ENCODE data around the gene TCF12.

The TCF12 gene

DNA sequence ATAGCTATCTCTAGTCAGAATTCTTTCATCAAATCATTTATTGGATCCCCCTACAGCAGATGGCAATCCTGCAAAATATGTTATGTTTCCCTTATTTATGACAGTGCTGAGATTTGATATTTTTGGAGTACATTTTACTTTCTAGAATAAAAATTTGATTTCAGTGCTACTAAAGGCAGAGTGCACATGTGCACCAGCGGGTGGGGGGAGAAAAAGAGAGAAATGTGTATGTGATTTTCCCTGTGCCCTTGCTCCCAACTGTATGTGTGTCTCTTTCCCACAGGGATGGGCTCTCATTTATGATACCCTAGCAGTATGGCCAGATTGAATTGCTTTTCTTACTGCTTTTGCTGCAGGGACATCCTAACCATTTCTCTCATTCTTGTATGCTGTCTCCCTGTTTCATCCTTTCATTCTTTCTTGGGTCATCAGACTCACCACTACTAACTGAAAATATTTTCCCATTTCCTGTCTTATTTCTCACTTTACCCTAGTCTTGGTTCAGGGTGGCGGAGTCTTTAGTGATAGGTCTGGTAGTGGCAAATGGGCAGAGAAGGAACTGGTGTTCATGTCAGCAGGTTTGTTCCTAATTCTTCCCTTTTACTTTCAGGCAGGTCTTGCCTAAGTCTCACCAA lies 140.7 kb downstream of the TCF12 start:
- Histone ChIP-seq H3K9me2 (ENCODE audit: low read depth, low read length) (no peaks in the 10 kb centered on the region), H3K27ac (ENCODE audit: low read depth, low read length, poor library complexity, severe bottlenecking) (no peak overlapping the region), H2AFZ (ENCODE audit: low read length) (no peak overlapping the region), H3K79me2 (ENCODE audit: insufficient read depth, low read length) (peaks cover 76% of the 10 kb centered on the region), H3K4me1 (ENCODE audit: insufficient read depth, low read length, severe bottlenecking) (no peaks in the 10 kb centered on the region), H3F3A (ENCODE audit: insufficient read depth, low read length) (no peaks in the 10 kb centered on the region), H3K9ac (ENCODE audit: low read length) (no peak overlapping the region), H3K27me3 (ENCODE audit: insufficient read depth, low read length) (no peaks in the 10 kb centered on the region), H3K36me3 (ENCODE audit: insufficient read depth, low read length) (peaks cover 14% of the 10 kb centered on the region), H4K20me1 (ENCODE audit: insufficient read depth, low read length) (no peaks in the 10 kb centered on the region), H3K9me3 (ENCODE audit: low read length) (no peaks in the 10 kb centered on the region), H3K4me3 (ENCODE audit: low read depth, low read length, poor library complexity, severe bottlenecking) (no peak overlapping the region), H3K4me2 (ENCODE audit: low read length) (no peak overlapping the region)
- no peak for TF ChIP-seq EZH2 (IDR thresholded peaks at IDR 0.05; ENCODE audit: borderline replicate concordance, low read length)
- TF ChIP-seq, protein P1, sequence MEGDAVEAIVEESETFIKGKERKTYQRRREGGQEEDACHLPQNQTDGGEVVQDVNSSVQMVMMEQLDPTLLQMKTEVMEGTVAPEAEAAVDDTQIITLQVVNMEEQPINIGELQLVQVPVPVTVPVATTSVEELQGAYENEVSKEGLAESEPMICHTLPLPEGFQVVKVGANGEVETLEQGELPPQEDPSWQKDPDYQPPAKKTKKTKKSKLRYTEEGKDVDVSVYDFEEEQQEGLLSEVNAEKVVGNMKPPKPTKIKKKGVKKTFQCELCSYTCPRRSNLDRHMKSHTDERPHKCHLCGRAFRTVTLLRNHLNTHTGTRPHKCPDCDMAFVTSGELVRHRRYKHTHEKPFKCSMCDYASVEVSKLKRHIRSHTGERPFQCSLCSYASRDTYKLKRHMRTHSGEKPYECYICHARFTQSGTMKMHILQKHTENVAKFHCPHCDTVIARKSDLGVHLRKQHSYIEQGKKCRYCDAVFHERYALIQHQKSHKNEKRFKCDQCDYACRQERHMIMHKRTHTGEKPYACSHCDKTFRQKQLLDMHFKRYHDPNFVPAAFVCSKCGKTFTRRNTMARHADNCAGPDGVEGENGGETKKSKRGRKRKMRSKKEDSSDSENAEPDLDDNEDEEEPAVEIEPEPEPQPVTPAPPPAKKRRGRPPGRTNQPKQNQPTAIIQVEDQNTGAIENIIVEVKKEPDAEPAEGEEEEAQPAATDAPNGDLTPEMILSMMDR (IDR thresholded peaks at IDR 0.05; ENCODE audit: low read length), result no peak

DNA sequence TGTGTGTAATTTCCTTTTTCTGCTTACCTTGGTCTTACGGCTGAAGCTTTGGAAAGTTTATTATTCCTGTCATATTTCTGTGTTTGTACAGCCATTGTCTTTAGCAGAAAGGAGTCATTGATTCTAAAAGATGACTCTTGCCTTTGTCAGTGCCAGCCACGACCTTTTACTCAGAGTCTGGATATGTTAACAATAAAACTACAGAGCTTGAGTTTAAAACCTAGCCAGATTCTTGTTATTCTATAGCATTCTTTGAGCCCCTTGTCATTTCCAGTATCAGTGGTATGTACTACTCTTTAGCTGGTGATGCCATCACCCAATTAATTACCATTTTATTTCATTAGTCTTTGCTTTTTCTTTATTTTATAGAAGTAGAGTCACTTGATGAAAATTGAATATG lies 142.4 kb downstream of the TCF12 start:
- H3K4me3 ChIP-seq (ENCODE audit: low read depth, low read length, poor library complexity, severe bottlenecking), result no peak overlapping the region
- H3K4me1 ChIP-seq (ENCODE audit: insufficient read depth, low read length, severe bottlenecking), result no peaks in the 10 kb centered on the region
- H3K27ac ChIP-seq (ENCODE audit: low read depth, low read length, poor library complexity, severe bottlenecking), result no peak overlapping the region
- no peaks in the 10 kb centered on the region for H4K20me1 ChIP-seq (ENCODE audit: insufficient read depth, low read length)
- H3K27me3 ChIP-seq (ENCODE audit: insufficient read depth, low read length), result no peaks in the 10 kb centered on the region
- no peak overlapping the region for H3K9ac ChIP-seq (ENCODE audit: low read length)
- TF ChIP-seq, protein P1 (IDR thresholded peaks at IDR 0.05; ENCODE audit: low read length), result no peak
- no peak for TF ChIP-seq EZH2 (IDR thresholded peaks at IDR 0.05; ENCODE audit: borderline replicate concordance, low read length)
- no peaks in the 10 kb centered on the region for H3K9me3 ChIP-seq (ENCODE audit: low read length)
- H3K79me2 ChIP-seq (ENCODE audit: insufficient read depth, low read length), result peaks cover 60% of the 10 kb centered on the region
- peaks cover 23% of the 10 kb centered on the region for H3K36me3 ChIP-seq (ENCODE audit: insufficient read depth, low read length)
- no peaks in the 10 kb centered on the region for H3K9me2 ChIP-seq (ENCODE audit: low read depth, low read length)
- H3K4me2 ChIP-seq (ENCODE audit: low read length), result no peak overlapping the region
- H2AFZ ChIP-seq (ENCODE audit: low read length), result no peak overlapping the region
- H3F3A ChIP-seq (ENCODE audit: insufficient read depth, low read length), result no peaks in the 10 kb centered on the region

DNA sequence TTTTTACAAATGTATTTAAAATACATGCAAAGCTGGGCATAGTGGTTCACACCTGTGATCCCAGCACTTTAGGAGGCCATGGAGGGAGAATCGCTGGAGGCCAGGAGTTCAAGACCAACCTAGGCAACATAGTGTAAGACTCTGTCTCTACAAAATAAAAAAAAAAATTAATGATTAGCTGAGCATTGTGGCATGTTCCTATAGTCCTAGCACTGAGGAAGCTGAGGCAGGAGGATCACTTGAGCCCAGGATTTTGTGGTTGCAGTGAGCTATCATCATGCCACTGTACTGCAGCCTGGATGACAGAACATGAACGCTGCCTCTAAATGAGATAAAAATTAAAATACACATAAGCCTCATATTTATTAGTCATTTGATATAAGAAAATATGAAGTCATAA lies 142.8 kb downstream of the TCF12 start:
- no peak for TF ChIP-seq EZH2 (IDR thresholded peaks at IDR 0.05; ENCODE audit: borderline replicate concordance, low read length)
- TF ChIP-seq, protein P1 (IDR thresholded peaks at IDR 0.05; ENCODE audit: low read length), result no peak
- H2AFZ ChIP-seq (ENCODE audit: low read length), result no peak overlapping the region
- no peaks in the 10 kb centered on the region for H3K27me3 ChIP-seq (ENCODE audit: insufficient read depth, low read length)
- H3K4me2 ChIP-seq (ENCODE audit: low read length), result no peak overlapping the region
- no peaks in the 10 kb centered on the region for H4K20me1 ChIP-seq (ENCODE audit: insufficient read depth, low read length)
- no peaks in the 10 kb centered on the region for H3K4me1 ChIP-seq (ENCODE audit: insufficient read depth, low read length, severe bottlenecking)
- peaks cover 58% of the 10 kb centered on the region for H3K79me2 ChIP-seq (ENCODE audit: insufficient read depth, low read length)
- no peak overlapping the region for H3K27ac ChIP-seq (ENCODE audit: low read depth, low read length, poor library complexity, severe bottlenecking)
- H3K9me2 ChIP-seq (ENCODE audit: low read depth, low read length), result no peaks in the 10 kb centered on the region
- H3K9me3 ChIP-seq (ENCODE audit: low read length), result no peaks in the 10 kb centered on the region
- peaks cover 25% of the 10 kb centered on the region for H3K36me3 ChIP-seq (ENCODE audit: insufficient read depth, low read length)
- H3K4me3 ChIP-seq (ENCODE audit: low read depth, low read length, poor library complexity, severe bottlenecking), result no peak overlapping the region
- no peak overlapping the region for H3K9ac ChIP-seq (ENCODE audit: low read length)
- H3F3A ChIP-seq (ENCODE audit: insufficient read depth, low read length), result no peaks in the 10 kb centered on the region
